Measurements from ENCODE around the gene ZNF232. TPM values are rescaled to one million over a fixed set of nuclear protein-coding genes. Genes with fewer than 3 reads are reported as not detected.
"Not testable (repeated sequence)": the region's sequence is repeated elsewhere in the genome, so short reads cannot be mapped to it uniquely, and the experiment has no call there.

Gene ZNF232
- total RNA-seq, 2 experiments from 2014 or later = 9.4 to 12.9 TPM

DNA sequence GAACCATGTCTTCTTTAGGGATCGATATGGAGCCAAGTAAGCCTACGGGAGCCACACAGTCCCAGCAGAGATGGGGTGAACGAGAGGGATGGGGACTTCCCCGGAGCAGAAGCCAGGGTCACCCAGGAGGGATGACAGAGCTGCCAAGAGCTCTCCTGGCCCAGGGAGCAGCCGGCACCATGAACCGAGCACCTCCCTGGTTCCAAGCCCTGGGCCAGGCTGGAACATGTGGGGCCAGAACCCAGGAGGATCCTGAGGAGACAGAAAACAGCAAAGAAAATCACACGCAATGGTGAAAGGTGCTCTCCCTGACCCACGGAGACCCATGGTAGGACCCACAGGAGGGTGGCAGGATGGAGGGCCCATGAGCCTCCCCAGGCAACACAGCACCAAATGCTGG lies 22.3 kb upstream of the ZNF232 start:
- DNase-seq; POLR2A ChIA-PET; H3K4me3 Mint-ChIP-seq; H3K36me3 Mint-ChIP-seq; H3K27ac Mint-ChIP-seq; ATAC-seq (ENCODE audit: low read depth); H3K4me1 Mint-ChIP-seq; H3K9me3 Mint-ChIP-seq; H3K27me3 Mint-ChIP-seq: not testable (repeated sequence)

- Mint-ChIP-seq H3K36me3 (no peaks in the 10 kb centered on the region), H3K4me1 (no peaks in the 10 kb centered on the region), H3K9me3 (no peaks in the 10 kb centered on the region), H3K27me3 (no peaks in the 10 kb centered on the region), H3K4me3 (no peak overlapping the region), H3K27ac (no peak overlapping the region)
- DNase-seq (no peak), ATAC-seq (ENCODE audit: low read depth) (no peak)
- POLR2A ChIA-PET = no interaction called here
These were observed 21.6 kb upstream of the ZNF232 start for GRCh38 chr17:5133311-5133710.

GRCh38 chr17:5132503-5133225 lies 21.0 kb upstream of the ZNF232 start:
- POLR2A ChIA-PET; H3K27me3 Mint-ChIP-seq; H3K36me3 Mint-ChIP-seq; H3K9me3 Mint-ChIP-seq; H3K27ac Mint-ChIP-seq; H3K4me3 Mint-ChIP-seq; ATAC-seq (ENCODE audit: low read depth); DNase-seq; H3K4me1 Mint-ChIP-seq: not testable (repeated sequence)

DNA sequence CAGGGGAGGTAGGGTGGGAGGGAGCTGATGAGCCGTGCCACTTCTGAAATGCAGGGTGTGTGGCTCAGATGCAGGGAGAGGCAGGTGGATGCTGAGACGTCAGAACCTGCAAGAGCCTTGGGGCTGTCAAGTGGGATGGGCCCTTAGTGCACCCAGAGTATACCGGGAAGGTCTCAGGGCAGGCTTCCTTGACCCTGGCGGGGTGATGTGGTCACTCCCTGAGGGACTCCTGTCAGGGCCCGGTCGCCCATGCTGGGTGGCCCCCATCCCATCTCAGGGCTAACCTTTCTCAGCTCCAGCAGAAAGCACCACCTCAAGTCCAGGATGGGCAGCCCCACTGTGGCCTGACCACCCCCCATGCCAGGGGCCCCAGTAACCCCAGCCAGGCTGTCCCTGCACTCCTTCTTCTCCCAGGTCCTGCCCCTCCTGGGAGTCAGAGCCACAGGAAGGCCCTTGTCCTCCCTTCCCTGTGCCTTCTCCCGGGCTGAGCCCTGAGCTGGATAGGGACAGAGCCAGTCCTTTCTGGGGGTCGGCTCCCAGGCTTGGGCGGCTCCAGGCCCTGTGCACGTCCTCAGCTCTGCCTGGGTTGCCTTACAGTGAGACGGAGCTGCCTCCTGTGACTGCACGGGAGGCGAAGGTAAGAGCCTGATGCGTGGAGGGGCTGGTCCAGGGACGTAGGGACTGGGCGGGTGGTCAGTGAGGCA lies 20.3 kb upstream of the ZNF232 start:
- DNase-seq; H3K4me3 Mint-ChIP-seq; H3K27me3 Mint-ChIP-seq; H3K27ac Mint-ChIP-seq; H3K4me1 Mint-ChIP-seq; ATAC-seq (ENCODE audit: low read depth); H3K36me3 Mint-ChIP-seq; POLR2A ChIA-PET; H3K9me3 Mint-ChIP-seq: not testable (repeated sequence)

DNA sequence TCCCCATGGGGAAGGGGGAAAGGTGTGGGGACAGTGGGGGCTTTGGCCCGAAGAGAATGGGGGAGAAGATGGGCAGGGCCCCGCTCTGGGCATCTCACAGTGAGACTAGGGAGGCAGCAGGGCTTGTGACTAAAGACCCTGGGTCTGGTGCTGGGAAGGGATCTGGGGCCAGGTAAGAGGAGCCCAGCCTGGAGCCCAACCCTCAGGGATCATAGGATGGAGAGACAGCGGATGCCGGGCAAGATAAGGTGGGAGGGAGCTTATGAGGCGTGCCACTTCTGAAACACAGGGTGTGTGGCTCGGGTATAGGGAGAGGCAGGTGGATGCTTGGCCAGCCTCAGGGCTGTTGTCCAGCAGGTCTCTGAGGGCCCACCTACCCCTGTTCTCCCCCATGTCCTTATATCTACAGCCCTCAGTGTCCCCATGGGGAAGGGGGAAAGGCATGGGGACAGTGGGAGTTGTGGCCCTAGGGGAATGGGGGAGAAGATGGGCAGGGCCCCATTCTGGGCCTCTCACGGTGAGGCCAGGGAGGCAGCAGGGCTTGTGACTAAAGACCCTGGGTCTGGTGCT lies 19.6 kb upstream of the ZNF232 start:
- Mint-ChIP-seq H3K4me3 (no peak overlapping the region), H3K36me3 (no peaks in the 10 kb centered on the region), H3K27ac (no peak overlapping the region), H3K9me3 (no peaks in the 10 kb centered on the region), H3K27me3 (peaks cover 2% of the 10 kb centered on the region), H3K4me1 (no peaks in the 10 kb centered on the region)
- POLR2A ChIA-PET = no interaction called here
- DNase-seq = peak; percentile 20
- ATAC-seq (ENCODE audit: low read depth) = no peak

GRCh38 chr17:5130687-5131086 lies 19.0 kb upstream of the ZNF232 start:
- H3K27me3 Mint-ChIP-seq; H3K4me1 Mint-ChIP-seq; POLR2A ChIA-PET; ATAC-seq (ENCODE audit: low read depth); H3K27ac Mint-ChIP-seq; H3K36me3 Mint-ChIP-seq; H3K9me3 Mint-ChIP-seq; H3K4me3 Mint-ChIP-seq: not testable (repeated sequence)
- peak; percentile 13 for DNase-seq

GRCh38 chr17:5130261-5130660 lies 18.6 kb upstream of the ZNF232 start:
- POLR2A ChIA-PET; H3K4me3 Mint-ChIP-seq; DNase-seq; H3K4me1 Mint-ChIP-seq; H3K27me3 Mint-ChIP-seq; H3K9me3 Mint-ChIP-seq; ATAC-seq (ENCODE audit: low read depth); H3K27ac Mint-ChIP-seq; H3K36me3 Mint-ChIP-seq: not testable (repeated sequence)

DNA sequence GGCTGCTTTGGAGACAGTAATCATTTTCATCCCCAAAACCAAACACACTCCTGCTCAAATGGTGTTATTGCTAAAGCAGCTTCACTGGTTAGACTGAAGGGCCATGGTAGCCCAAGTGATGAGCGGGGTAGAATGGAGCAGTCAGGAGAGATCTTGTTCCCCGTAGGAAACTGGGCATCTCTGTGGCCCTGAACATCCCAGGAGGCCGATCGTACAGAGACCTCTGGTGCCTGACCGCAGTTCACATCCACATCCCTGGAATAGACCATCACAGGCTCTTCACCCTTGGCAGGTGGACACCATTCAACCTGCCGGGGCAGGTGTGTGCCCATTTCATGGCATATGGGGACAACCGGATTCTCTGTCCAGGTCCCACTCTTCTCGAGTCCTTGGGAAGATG lies 18.1 kb upstream of the ZNF232 start:
- not testable (repeated sequence) for DNase-seq

GRCh38 chr17:5128905-5129535 lies 17.3 kb upstream of the ZNF232 start:
- H3K4me1 Mint-ChIP-seq = no peaks in the 10 kb centered on the region
- H3K4me3 Mint-ChIP-seq = no peak overlapping the region
- H3K9me3 Mint-ChIP-seq = no peaks in the 10 kb centered on the region
- POLR2A ChIA-PET = no interaction called here
- no peak for ATAC-seq (ENCODE audit: low read depth)
- H3K36me3 Mint-ChIP-seq = no peaks in the 10 kb centered on the region
- H3K27me3 Mint-ChIP-seq = peaks cover 6% of the 10 kb centered on the region
- no peak overlapping the region for H3K27ac Mint-ChIP-seq
- no peak for DNase-seq

More for the DNA sequence above, 18.1 kb upstream of the ZNF232 start:
- ATAC-seq (ENCODE audit: low read depth); POLR2A ChIA-PET; H3K4me3 Mint-ChIP-seq; H3K4me1 Mint-ChIP-seq; H3K9me3 Mint-ChIP-seq; H3K27me3 Mint-ChIP-seq; H3K36me3 Mint-ChIP-seq; H3K27ac Mint-ChIP-seq: not testable (repeated sequence)

- H3K4me3 Mint-ChIP-seq; H3K36me3 Mint-ChIP-seq; POLR2A ChIA-PET; H3K27ac Mint-ChIP-seq; H3K9me3 Mint-ChIP-seq; DNase-seq; H3K4me1 Mint-ChIP-seq; ATAC-seq (ENCODE audit: low read depth): not testable (repeated sequence)
- H3K27me3 Mint-ChIP-seq = peaks cover 12% of the 10 kb centered on the region
These were observed 16.7 kb upstream of the ZNF232 start for GRCh38 chr17:5128387-5128786.

- H3K4me1 Mint-ChIP-seq = no peaks in the 10 kb centered on the region
- H3K27me3 Mint-ChIP-seq = peaks cover 12% of the 10 kb centered on the region
- POLR2A ChIA-PET = no interaction called here
- DNase-seq (no peak), ATAC-seq (ENCODE audit: low read depth) (no peak)
- H3K36me3 Mint-ChIP-seq = no peaks in the 10 kb centered on the region
- H3K27ac Mint-ChIP-seq = no peak overlapping the region
- no peak overlapping the region for H3K4me3 Mint-ChIP-seq
- no peaks in the 10 kb centered on the region for H3K9me3 Mint-ChIP-seq
These were observed 16.2 kb upstream of the ZNF232 start for GRCh38 chr17:5127910-5128309.

- DNase-seq (no peak), ATAC-seq (ENCODE audit: low read depth) (no peak)
- H3K27ac Mint-ChIP-seq = no peak overlapping the region
- POLR2A ChIA-PET = no interaction called here
- no peak overlapping the region for H3K4me3 Mint-ChIP-seq
- no peaks in the 10 kb centered on the region for H3K9me3 Mint-ChIP-seq
- H3K36me3 Mint-ChIP-seq = no peaks in the 10 kb centered on the region
- no peaks in the 10 kb centered on the region for H3K4me1 Mint-ChIP-seq
- peaks cover 15% of the 10 kb centered on the region for H3K27me3 Mint-ChIP-seq
These were observed 15.2 kb upstream of the ZNF232 start for GRCh38 chr17:5126719-5127488.

DNA sequence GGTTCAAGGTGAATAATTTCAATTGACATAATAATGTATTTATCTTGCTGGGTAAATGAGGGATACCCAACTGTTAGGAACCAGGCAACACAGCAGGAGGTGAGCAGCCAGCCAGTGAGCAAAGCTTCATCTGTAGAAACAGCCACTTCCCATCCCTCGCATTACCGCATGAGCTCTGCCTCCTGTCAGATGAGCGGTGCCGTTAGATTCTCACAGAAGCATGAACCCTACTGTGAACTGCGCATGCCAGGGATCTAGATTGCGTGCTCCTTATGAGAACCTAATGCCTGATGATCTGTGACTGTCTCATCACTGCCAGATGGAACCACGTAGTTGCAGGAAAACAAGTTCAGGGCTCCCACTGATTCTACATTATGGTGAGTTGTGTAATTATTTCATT lies 13.2 kb upstream of the ZNF232 start:
- POLR2A ChIA-PET; H3K9me3 Mint-ChIP-seq; ATAC-seq (ENCODE audit: low read depth); H3K4me1 Mint-ChIP-seq; DNase-seq; H3K36me3 Mint-ChIP-seq; H3K4me3 Mint-ChIP-seq; H3K27ac Mint-ChIP-seq: not testable (repeated sequence)
- H3K27me3 Mint-ChIP-seq = peaks cover 28% of the 10 kb centered on the region
